Parietal lobe (tissue), 2 donors: ENCODE measurements around the gene INPP5F. TPM values are rescaled to one million over a fixed set of nuclear protein-coding genes. Genes with fewer than 3 reads are reported as not detected.

ENCODE experiments used
- small RNA-seq: library from RNA; depleted of rRNA; stranded (forward); fragments of <200 nt; gene quantifications from one replicate; pipeline ENCODE3, GENCODE V24; 2014; ENCODE audit warnings: low replicate concordance
- total RNA-seq: library from RNA; depleted of rRNA; stranded (reverse); fragments of >200 nt; gene quantifications from one replicate; pipeline ENCODE4 v1.2.3, GENCODE V29; 2014

The INPP5F gene
- 198 TPM for total RNA-seq

GRCh38 chr10:119725828-119726675, at the start of gene INPP5F:
Gene INPP5F, plus strand, starts transcription at chr10:119726050. Its CDS starts 213 bp downstream, at chr10:119726263.

GRCh38 chr10:119872610-119872859, 146.7 kb downstream of the INPP5F start, which contains the start of gene MCMBP:
Gene MCMBP, minus strand, starts transcription at chr10:119872843. Its CDS starts 259 bp downstream, at chr10:119872584.

Small RNA genes within 50 kb of the gene (small RNA-seq; reads per million reads assigned to genes)
- gene RN7SL846P = not detected

Other genes with a start within 250 kb of the INPP5F start
- gene RGS10, start 183.3 kb upstream of the INPP5F start, total RNA-seq = 3.4 TPM
- 128 TPM for gene TIAL1, start 129.1 kb upstream of the INPP5F start, total RNA-seq
- gene BAG3, start 74.7 kb upstream of the INPP5F start, total RNA-seq = 0.63 TPM
- gene MCMBP, start 146.8 kb downstream of the INPP5F start, total RNA-seq = 59.5 TPM
- 26.3 TPM for gene SEC23IP, start 166.7 kb downstream of the INPP5F start, total RNA-seq